GM06990 (cell line): ENCODE data around the gene PRR3.
"Not testable (repeated sequence)": the region's sequence is repeated elsewhere in the genome, so short reads cannot be mapped to it uniquely, and the experiment has no call there.

Experiments used
- DNase-seq: peaks from one replicate; pipeline ENCODE4 v3.0.0-alpha.2; 2011; ENCODE audit not compliant: insufficient read length; ENCODE audit errors: extremely low read depth
- H3K27me3 ChIP-seq: replicated peaks from 2 replicates; pipeline ENCODE4 v1.6.0; 2011; ENCODE audit warnings: low read length; ENCODE audit not compliant: control insufficient read depth, insufficient read depth
- H3K36me3 ChIP-seq: 2 replicates; pipeline ENCODE4 v1.5.1; 2011; ENCODE audit warnings: low read length; ENCODE audit not compliant: control insufficient read depth, insufficient read depth
- H3K4me3 ChIP-seq: replicated peaks from 2 replicates; pipeline ENCODE4 v1.5.1; 2011; ENCODE audit warnings: low read depth, mild to moderate bottlenecking, control low read depth, low read length
- CTCF ChIP-seq: IDR thresholded peaks from 2 replicates; pipeline ENCODE4 v1.5.1; 2011; ENCODE audit warnings: low read length, control low read depth, mild to moderate bottlenecking, inconsistent platforms; ENCODE audit not compliant: insufficient read depth, poor library complexity, severe bottlenecking

PRR3 gene

DNA sequence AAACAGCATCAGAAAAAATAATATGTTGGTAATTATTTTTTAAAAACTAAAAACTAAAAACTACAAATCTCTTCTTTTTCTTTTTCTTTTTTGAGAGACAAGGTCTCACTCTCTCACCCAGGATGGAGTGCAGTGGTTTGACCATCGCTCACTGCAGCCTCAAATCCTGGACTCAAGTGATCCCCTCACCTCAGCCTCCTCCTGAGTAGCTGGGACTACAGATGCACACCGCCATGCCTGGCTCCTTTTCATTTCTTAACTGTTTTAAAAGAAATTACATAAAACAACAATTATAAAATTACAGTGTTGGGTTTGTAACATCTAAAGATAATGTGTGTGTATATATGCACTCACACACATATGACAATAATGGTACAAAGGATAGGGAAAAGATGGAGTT is 43.6 kb upstream of the PRR3 start:
- no peak for TF ChIP-seq CTCF
- H3K27me3 ChIP-seq, result no peaks in the 10 kb centered on the region
- DNase-seq, result no peak
- H3K36me3 ChIP-seq, result no peaks in the 10 kb centered on the region
- no peak overlapping the region for H3K4me3 ChIP-seq

DNA sequence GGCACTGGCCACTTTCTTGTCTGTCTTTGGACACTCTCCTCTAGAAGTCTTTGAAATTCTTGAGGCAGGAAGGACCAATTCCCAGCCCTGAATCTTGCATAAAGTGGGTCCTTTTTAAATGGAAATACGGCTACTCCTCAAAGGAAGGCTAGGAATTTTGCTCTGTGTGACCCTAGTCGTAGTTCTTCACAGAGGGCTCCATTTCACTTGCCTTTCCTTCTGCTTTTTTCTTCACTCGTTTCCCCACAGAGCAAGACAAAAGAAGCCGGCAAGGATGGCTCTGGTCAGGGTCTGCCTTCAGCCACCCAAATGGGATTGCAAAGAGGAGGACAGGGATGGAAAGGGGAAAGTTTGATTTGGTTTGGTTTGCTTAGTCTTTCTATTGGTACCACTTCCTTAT is 42.0 kb upstream of the PRR3 start:
- Histone ChIP-seq H3K36me3 (no peaks in the 10 kb centered on the region), H3K27me3 (no peaks in the 10 kb centered on the region), H3K4me3 (no peak overlapping the region)
- no peak for DNase-seq
- TF ChIP-seq CTCF, result no peak

GRCh38 chr6:30515944-30516753 is 40.9 kb upstream of the PRR3 start:
- no peaks in the 10 kb centered on the region for H3K36me3 ChIP-seq
- no peaks in the 10 kb centered on the region for H3K27me3 ChIP-seq
- peak; percentile 91 for DNase-seq
- TF ChIP-seq CTCF, result no peak
- H3K4me3 ChIP-seq, result peak overlapping the region; percentile 62

DNA sequence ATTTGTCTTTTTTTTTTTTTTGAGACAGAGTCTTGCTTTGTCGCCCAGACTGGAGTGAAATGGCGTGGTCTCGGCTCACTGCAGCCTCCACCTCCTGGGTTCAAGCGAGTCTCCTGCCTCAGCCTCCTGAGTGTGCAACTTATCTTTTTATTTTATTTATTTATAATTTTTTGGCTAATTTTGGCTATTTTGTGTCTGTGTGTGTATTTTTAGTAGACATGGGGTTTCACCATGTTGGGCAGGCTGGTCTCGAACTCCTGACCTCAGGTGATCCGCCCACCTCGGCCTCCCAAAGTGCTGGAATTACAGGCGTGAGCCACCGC is 40.4 kb upstream of the PRR3 start:
- H3K27me3 ChIP-seq, DNase-seq, H3K36me3 ChIP-seq, H3K4me3 ChIP-seq: not testable (repeated sequence)

- H3K36me3 ChIP-seq, H3K27me3 ChIP-seq, H3K4me3 ChIP-seq, DNase-seq: not testable (repeated sequence)
These were observed 39.2 kb upstream of the PRR3 start for GRCh38 chr6:30517767-30518504.

DNA sequence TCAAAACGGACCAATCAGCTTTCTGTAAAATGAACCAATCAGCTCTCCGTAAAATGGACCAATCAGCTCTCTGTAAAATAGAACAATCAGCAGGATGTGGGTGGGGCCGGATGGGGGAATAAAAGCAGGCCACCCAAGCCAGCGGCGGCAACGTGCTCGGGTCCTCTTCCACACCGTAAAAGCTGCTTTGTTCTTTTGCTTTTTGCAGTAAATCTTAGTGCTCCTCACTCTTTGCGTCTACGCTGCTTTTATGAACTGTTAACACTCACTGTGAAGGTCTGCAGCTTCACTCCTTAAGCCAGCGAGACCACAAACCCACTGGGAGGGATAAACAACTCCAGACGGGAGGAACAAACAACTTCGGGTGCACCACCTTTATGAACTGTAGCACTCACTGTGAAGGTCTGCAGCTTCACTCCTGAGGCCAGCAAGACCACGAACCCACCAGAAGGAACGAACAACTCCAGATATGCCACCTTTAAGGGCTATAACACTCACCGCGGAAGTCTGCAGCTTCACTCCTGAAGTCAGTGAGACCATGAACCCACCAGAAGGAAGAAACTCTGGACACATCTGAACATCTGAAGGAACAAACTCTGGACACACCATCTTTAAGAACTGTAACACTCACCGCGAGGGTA is 38.5 kb upstream of the PRR3 start:
- H3K4me3 ChIP-seq, H3K36me3 ChIP-seq, H3K27me3 ChIP-seq, DNase-seq: not testable (repeated sequence)

DNA sequence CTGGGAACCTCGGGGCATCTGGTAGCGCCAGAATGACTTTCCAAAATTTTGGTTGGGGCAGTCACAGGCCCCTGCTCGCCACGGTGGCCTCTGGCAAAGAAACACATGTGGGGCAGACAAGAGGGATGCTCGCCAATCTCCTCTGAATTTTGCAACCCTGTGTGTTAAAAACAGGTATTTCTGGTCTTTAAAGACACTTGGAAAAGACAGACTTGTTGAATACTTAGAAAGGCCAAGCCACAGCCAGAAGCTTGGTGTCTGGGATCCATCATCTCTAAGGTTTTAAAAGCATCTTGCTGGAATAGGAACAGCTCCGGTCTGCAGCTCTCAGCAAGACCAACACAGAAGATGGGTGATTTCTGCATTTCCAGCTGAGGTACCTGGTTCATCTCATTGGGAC is 36.6 kb upstream of the PRR3 start:
- no peak for TF ChIP-seq CTCF
- H3K27me3 ChIP-seq, result no peaks in the 10 kb centered on the region
- H3K4me3 ChIP-seq, result no peak overlapping the region
- DNase-seq, result no peak
- H3K36me3 ChIP-seq, result no peaks in the 10 kb centered on the region

GRCh38 chr6:30521082-30521481 is 36.0 kb upstream of the PRR3 start:
- DNase-seq, H3K27me3 ChIP-seq, H3K4me3 ChIP-seq, H3K36me3 ChIP-seq: not testable (repeated sequence)

GRCh38 chr6:30521952-30522351 is 35.1 kb upstream of the PRR3 start:
- not testable (repeated sequence) for H3K4me3 ChIP-seq, DNase-seq, H3K36me3 ChIP-seq, H3K27me3 ChIP-seq

GRCh38 chr6:30526444-30526843 is 30.7 kb upstream of the PRR3 start:
- H3K36me3 ChIP-seq, H3K27me3 ChIP-seq, H3K4me3 ChIP-seq, DNase-seq: not testable (repeated sequence)
